H9 (cell line): ENCODE data around the gene GALE. TPM values are rescaled to one million over a fixed set of nuclear protein-coding genes. Genes with fewer than 3 reads are reported as not detected.

Source experiments
- DNase-seq: peaks from one replicate; pipeline ENCODE4 v3.0.0-alpha.2; 2017
- H2AFZ ChIP-seq: one replicate; pipeline ENCODE4 v1.6.1; 2013; ENCODE audit warnings: mild to moderate bottlenecking, low read length, control low read depth, moderate library complexity
- H2AK5ac ChIP-seq: 2 replicates; pipeline ENCODE4 v1.6.1; 2013; ENCODE audit warnings: low read length, control low read depth, mixed read lengths; ENCODE audit not compliant: insufficient read length
- H2BK120ac ChIP-seq: one replicate; pipeline ENCODE4 v1.6.1; 2013; ENCODE audit warnings: low read depth, mild to moderate bottlenecking, low read length, control low read depth, inconsistent platforms; ENCODE audit not compliant: poor library complexity, severe bottlenecking
- H2BK12ac ChIP-seq: 2 replicates; pipeline ENCODE4 v1.6.1; 2013; ENCODE audit warnings: low read length, control low read depth, mixed read lengths, low read depth; ENCODE audit not compliant: insufficient read length
- H2BK15ac ChIP-seq: 2 replicates; pipeline ENCODE4 v1.6.1; 2013; ENCODE audit warnings: low read depth, low read length, control low read depth
- H2BK20ac ChIP-seq: one replicate; pipeline ENCODE4 v1.6.1; 2013; ENCODE audit warnings: low read depth, mild to moderate bottlenecking, low read length, control low read depth, inconsistent platforms; ENCODE audit not compliant: poor library complexity, severe bottlenecking
- H2BK5ac ChIP-seq: 2 replicates; pipeline ENCODE4 v1.6.1; 2013; ENCODE audit warnings: low read length, control low read depth, mixed read lengths; ENCODE audit not compliant: insufficient read length
- H3K14ac ChIP-seq: 2 replicates; pipeline ENCODE4 v1.6.1; 2013; ENCODE audit warnings: low read length, control low read depth; ENCODE audit not compliant: insufficient read depth
- H3K18ac ChIP-seq: 2 replicates; pipeline ENCODE4 v1.6.1; 2013; ENCODE audit warnings: low read depth, mild to moderate bottlenecking, mixed read lengths, low read length, control low read depth; ENCODE audit not compliant: insufficient read length
- H3K23ac ChIP-seq: 2 replicates; pipeline ENCODE4 v1.6.1; 2013; ENCODE audit warnings: low read length, control low read depth, mixed read lengths, low read depth; ENCODE audit not compliant: insufficient read length
- H3K23me2 ChIP-seq: 2 replicates; pipeline ENCODE4 v1.6.1; 2013; ENCODE audit warnings: low read depth, mild to moderate bottlenecking, mixed read lengths, low read length, control low read depth; ENCODE audit not compliant: insufficient read length, poor library complexity, severe bottlenecking
- H3K27ac ChIP-seq: 2 replicates; pipeline ENCODE4 v1.5.1; 2013; ENCODE audit warnings: low read length, control low read depth, mixed read lengths, low read depth; ENCODE audit not compliant: insufficient read length
- H3K27me3 ChIP-seq: 2 replicates; pipeline ENCODE4 v1.6.1; 2013; ENCODE audit warnings: low read length, control low read depth, inconsistent platforms; ENCODE audit not compliant: insufficient read depth
- H3K4ac ChIP-seq: 2 replicates; pipeline ENCODE4 v1.6.1; 2013; ENCODE audit warnings: low read depth, mild to moderate bottlenecking, control low read depth, inconsistent platforms, low read length, moderate library complexity
- H3K4me1 ChIP-seq: 2 replicates; pipeline ENCODE4 v1.6.1; 2013; ENCODE audit warnings: low read length, control low read depth, inconsistent platforms; ENCODE audit not compliant: insufficient read depth
- H3K4me2 ChIP-seq: 2 replicates; pipeline ENCODE4 v1.6.1; 2013; ENCODE audit warnings: low read length, control low read depth, mixed read lengths; ENCODE audit not compliant: insufficient read length, insufficient read depth
- H3K56ac ChIP-seq: 2 replicates; pipeline ENCODE4 v1.6.1; 2013; ENCODE audit warnings: low read depth, mild to moderate bottlenecking, mixed read lengths, low read length, control low read depth; ENCODE audit not compliant: insufficient read length
- H3K79me1 ChIP-seq: 2 replicates; pipeline ENCODE4 v1.6.1; 2013; ENCODE audit warnings: low read depth, mild to moderate bottlenecking, moderate library complexity, low read length, control low read depth, inconsistent platforms; ENCODE audit not compliant: insufficient read depth, poor library complexity, severe bottlenecking
- H3K79me2 ChIP-seq: 2 replicates; pipeline ENCODE4 v1.6.1; 2013; ENCODE audit warnings: low read length, control low read depth, inconsistent platforms; ENCODE audit not compliant: insufficient read depth
- H3K9ac ChIP-seq: 2 replicates; pipeline ENCODE4 v1.6.1; 2013; ENCODE audit warnings: low read length, control low read depth, mixed read lengths; ENCODE audit not compliant: insufficient read length; ENCODE audit errors: extremely low read depth
- H3K9me3 ChIP-seq: one replicate; pipeline ENCODE4 v1.6.1; 2013; ENCODE audit warnings: low read depth, low read length, inconsistent platforms; ENCODE audit not compliant: control insufficient read depth
- H3T11ph ChIP-seq: one replicate; pipeline ENCODE4 v1.6.1; 2013; ENCODE audit warnings: mild to moderate bottlenecking, low read length, control low read depth, inconsistent platforms
- H4K20me1 ChIP-seq: one replicate; pipeline ENCODE4 v1.6.1; 2013; ENCODE audit not compliant: control insufficient read depth, insufficient read length, insufficient read depth
- H4K5ac ChIP-seq: 2 replicates; pipeline ENCODE4 v1.6.1; 2013; ENCODE audit warnings: low read depth, mild to moderate bottlenecking, mixed read lengths, low read length, control low read depth; ENCODE audit not compliant: insufficient read length
- H4K8ac ChIP-seq: replicated peaks from 2 replicates; pipeline ENCODE4 v1.6.1; 2013; ENCODE audit warnings: low read length, control low read depth, mixed read lengths, low read depth; ENCODE audit not compliant: insufficient read length
- H4K91ac ChIP-seq: 2 replicates; pipeline ENCODE4 v1.6.1; 2013; ENCODE audit warnings: low read depth, mild to moderate bottlenecking, moderate library complexity, mixed read lengths, low read length, control low read depth; ENCODE audit not compliant: insufficient read length
- H3K27ac Mint-ChIP-seq, 3 experiments: 2 replicates in 2 of 3; 3 replicates in 1 of 3; pipeline ENCODE4 v1.8.0; 2020 to 2021; ENCODE audit warnings: mixed read lengths in 3 of 3, mild to moderate bottlenecking in 1 of 3, moderate library complexity in 1 of 3
- H3K27me3 Mint-ChIP-seq: 2 replicates; pipeline ENCODE4 v1.8.0; 2021; ENCODE audit warnings: low read depth, mild to moderate bottlenecking, moderate library complexity, mixed read lengths
- H3K36me3 Mint-ChIP-seq, 3 experiments: 2 replicates in 2 of 3; 3 replicates in 1 of 3; pipeline ENCODE4 v1.8.0; 2020 to 2021; ENCODE audit warnings: low read depth in 3 of 3, mixed read lengths in 3 of 3; ENCODE audit not compliant: insufficient read depth in 1 of 3
- H3K4me1 Mint-ChIP-seq, 2 experiments: 2 replicates each; pipeline ENCODE4 v1.8.0; 2020; ENCODE audit warnings: mixed read lengths in 2 of 2
- H3K4me3 Mint-ChIP-seq, 2 experiments: 2 replicates in 1 of 2; 3 replicates in 1 of 2; pipeline ENCODE4 v1.8.0; 2020 to 2021; ENCODE audit warnings: mild to moderate bottlenecking in 2 of 2, mixed read lengths in 2 of 2, moderate library complexity in 1 of 2
- H3K9me3 Mint-ChIP-seq, 2 experiments: 2 replicates in 1 of 2; 3 replicates in 1 of 2; pipeline ENCODE4 v1.8.0; 2020; ENCODE audit warnings: mild to moderate bottlenecking in 2 of 2, mixed read lengths in 2 of 2, moderate library complexity in 1 of 2
- WGBS: extraction: QIAGEN DNeasy Blood & Tissue Kit; methylation state at CpG from one replicate; pipeline ENCODE4 v1.1.7; 2013; ENCODE audit warnings: missing lambda C conversion rate, low lambda C conversion rate, mixed read lengths; ENCODE audit not compliant: insufficient read length; ENCODE audit errors: extremely low coverage; 5-methylcytosine and 5-hydroxymethylcytosine counted together
- total RNA-seq: library from RNA; stranded (reverse); gene quantifications from 2 replicates; pipeline ENCODE4 v1.2.1, GENCODE V29; 2021
- TF ChIP-seq, protein P1 (sequence below): fragments of 200-600 bp; sonication (generic); conservative IDR thresholded peaks from 3 replicates; pipeline ENCODE4 v1.8.0; 2021; ENCODE audit warnings: antibody characterized with exemption, mild to moderate bottlenecking

The GALE gene
- total RNA-seq, 1 experiment from 2014 or later: 36.0 TPM

DNA sequence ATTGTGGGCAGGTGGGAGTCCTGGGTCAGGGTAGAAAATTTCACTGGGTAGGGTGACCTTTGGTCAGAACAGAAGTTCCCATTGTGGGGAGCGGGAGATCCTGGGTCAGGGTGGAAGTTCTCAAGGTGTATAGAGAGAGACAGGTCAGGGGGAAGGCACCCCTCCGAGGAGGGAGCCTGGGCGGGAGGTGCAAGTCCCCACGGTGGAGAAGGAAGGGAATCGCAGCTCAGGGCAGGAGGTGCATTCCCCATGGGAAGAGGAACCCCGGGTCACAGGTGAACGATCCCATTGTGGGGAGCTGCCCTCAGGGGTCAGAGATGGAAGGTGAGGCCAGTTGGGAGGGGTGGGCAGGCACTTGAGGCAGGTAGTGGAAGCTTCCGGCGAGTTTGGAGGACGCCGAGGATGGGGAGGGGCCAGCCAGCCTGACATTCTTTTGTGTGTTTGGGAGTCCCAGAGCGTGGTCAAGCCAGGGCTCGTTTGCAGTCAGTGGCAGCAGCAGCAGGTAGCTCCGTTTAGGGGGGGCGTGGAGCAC, 9.0 kb downstream of the GALE start:
- Histone ChIP-seq H3K4me1 (no peaks in the 10 kb centered on the region), H3K9me3 (no peaks in the 10 kb centered on the region), H3K18ac (no peak overlapping the region), H3K27ac (no peak overlapping the region), H3K4me2 (peak overlapping the region; percentile 96), H3K14ac (no peak overlapping the region), H3K4ac (no peak overlapping the region), H3K9ac (peak overlapping the region; percentile 11), H3K23me2 (peaks cover 16% of the 10 kb centered on the region), H4K5ac (no peak overlapping the region), H4K8ac (no peak overlapping the region), H3K79me2 (peaks cover 6% of the 10 kb centered on the region; the same call in 1 of the 2 replicates), H4K20me1 (no peaks in the 10 kb centered on the region), H2BK120ac (no peak overlapping the region), H2AFZ (no peak overlapping the region), H2BK12ac (no peak overlapping the region), H3K23ac (no peak overlapping the region), H3K79me1 (peaks cover 8% of the 10 kb centered on the region), H3T11ph (no peak overlapping the region), H2AK5ac (no peak overlapping the region), H4K91ac (no peak overlapping the region), H3K56ac (no peak overlapping the region), H2BK20ac (no peak overlapping the region), H3K27me3 (no peaks in the 10 kb centered on the region), H2BK15ac (no peak overlapping the region), H2BK5ac (no peak overlapping the region)
- H3K4me1 Mint-ChIP-seq: peaks cover 11 to 20% of the 10 kb centered on the region in 2 experiments
- TF ChIP-seq, protein P1, sequence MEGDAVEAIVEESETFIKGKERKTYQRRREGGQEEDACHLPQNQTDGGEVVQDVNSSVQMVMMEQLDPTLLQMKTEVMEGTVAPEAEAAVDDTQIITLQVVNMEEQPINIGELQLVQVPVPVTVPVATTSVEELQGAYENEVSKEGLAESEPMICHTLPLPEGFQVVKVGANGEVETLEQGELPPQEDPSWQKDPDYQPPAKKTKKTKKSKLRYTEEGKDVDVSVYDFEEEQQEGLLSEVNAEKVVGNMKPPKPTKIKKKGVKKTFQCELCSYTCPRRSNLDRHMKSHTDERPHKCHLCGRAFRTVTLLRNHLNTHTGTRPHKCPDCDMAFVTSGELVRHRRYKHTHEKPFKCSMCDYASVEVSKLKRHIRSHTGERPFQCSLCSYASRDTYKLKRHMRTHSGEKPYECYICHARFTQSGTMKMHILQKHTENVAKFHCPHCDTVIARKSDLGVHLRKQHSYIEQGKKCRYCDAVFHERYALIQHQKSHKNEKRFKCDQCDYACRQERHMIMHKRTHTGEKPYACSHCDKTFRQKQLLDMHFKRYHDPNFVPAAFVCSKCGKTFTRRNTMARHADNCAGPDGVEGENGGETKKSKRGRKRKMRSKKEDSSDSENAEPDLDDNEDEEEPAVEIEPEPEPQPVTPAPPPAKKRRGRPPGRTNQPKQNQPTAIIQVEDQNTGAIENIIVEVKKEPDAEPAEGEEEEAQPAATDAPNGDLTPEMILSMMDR: no peak
- no peaks in the 10 kb centered on the region for H3K27me3 Mint-ChIP-seq
- H3K4me3 Mint-ChIP-seq: peak overlapping the region; percentile 98 to 99
- peaks cover 18 to 49% (median 38%) of the 10 kb centered on the region in 3 experiments for H3K36me3 Mint-ChIP-seq
- H3K27ac Mint-ChIP-seq: peak overlapping the region; percentile 91 to 94 (median 92)
- no peaks in the 10 kb centered on the region for H3K9me3 Mint-ChIP-seq
- peak; percentile 82 for DNase-seq
- no CpG with 5 or more reads among the region's 15 CpGs for WGBS
